Endothelial cell of umbilical vein (primary cell): ENCODE measurements around the gene DIPK1C. TPM values are rescaled to one million over a fixed set of nuclear protein-coding genes. Genes with fewer than 3 reads are reported as not detected.

Source experiments
- BruUV-seq: library from RNA; stranded (reverse); fragments of 400-500 nt; replicated peaks from 2 replicates; lab custom pipeline; 2021; lab: Mats Ljungman, UMichigan
- CTCF ChIA-PET: fragments of 300-600, 350-600 bp; sonication (Branson Sonifier 250); formaldehyde crosslinking; loops from one replicate; lab custom pipeline; 2021; ENCODE audit warnings: antibody characterized with exemption, inconsistent platforms; lab: Charles Lee
- POLR2A ChIA-PET: fragments of 300-600, 350-600 bp; sonication (Branson Sonifier 250); formaldehyde crosslinking; loops from one replicate; lab custom pipeline; 2021; ENCODE audit warnings: antibody characterized with exemption, inconsistent platforms; lab: Charles Lee
- DNase-seq: peaks from one replicate; pipeline ENCODE4 v3.0.0-alpha.2; 2011; ENCODE audit warnings: low read depth, low spot score
- FAIRE-seq: peaks from 2 replicates; lab custom pipeline; 2011; peaks lifted over from hg19 to GRCh38; lab: Jason Lieb, UNC
- H2AFZ ChIP-seq: 2 replicates; pipeline ENCODE4 v1.6.0; 2012; ENCODE audit warnings: low read depth, low read length, control low read depth, inconsistent platforms
- H3K27ac ChIP-seq: 2 replicates; pipeline ENCODE4 v1.5.1; 2011; ENCODE audit warnings: low read depth, mild to moderate bottlenecking, control low read depth, low read length, moderate library complexity; ENCODE audit not compliant: insufficient read depth
- H3K27me3 ChIP-seq, 2 experiments: 2 replicates each; pipeline versions ENCODE4 v1.6.0 to v1.6.1; 2011; ENCODE audit warnings: low read length in 2 of 2, mixed read lengths in 1 of 2; ENCODE audit not compliant: control insufficient read depth in 2 of 2, insufficient read depth in 2 of 2
- H3K36me3 ChIP-seq, 2 experiments: 2 replicates in 1 of 2; 3 replicates in 1 of 2; pipeline ENCODE4 v1.5.1; 2011; ENCODE audit warnings: low read length in 2 of 2, mild to moderate bottlenecking in 1 of 2, moderate library complexity in 1 of 2; ENCODE audit not compliant: control insufficient read depth in 2 of 2, insufficient read depth in 2 of 2; ENCODE audit errors: extremely low read depth in 1 of 2
- H3K4me1 ChIP-seq: 3 replicates; pipeline ENCODE4 v1.5.1; 2011; ENCODE audit warnings: mild to moderate bottlenecking, low read length; ENCODE audit not compliant: control insufficient read depth, insufficient read depth; ENCODE audit errors: extremely low read depth
- H3K4me2 ChIP-seq: 2 replicates; pipeline ENCODE4 v1.6.1; 2011; ENCODE audit warnings: low read length, control low read depth, mixed read lengths; ENCODE audit not compliant: insufficient read depth
- H3K4me3 ChIP-seq, 3 experiments: fragments of 200-600 bp in 1 of 3; sonication (generic), shearing (Covaris generic) in 1 of 3; replicated peaks in 1 of 3; 2 replicates each; pipeline ENCODE4 v1.5.1; 2011 to 2016; ENCODE audit warnings: control low read depth in 3 of 3, low read length in 3 of 3, mild to moderate bottlenecking in 2 of 3, inconsistent platforms in 1 of 3, low read depth in 1 of 3, moderate library complexity in 1 of 3; ENCODE audit not compliant: insufficient read depth in 1 of 3
- H3K79me2 ChIP-seq: 2 replicates; pipeline ENCODE4 v1.6.0; 2012; ENCODE audit warnings: low read length, inconsistent platforms; ENCODE audit not compliant: control insufficient read depth, insufficient read depth
- H3K9ac ChIP-seq: replicated peaks from 2 replicates; pipeline ENCODE3; 2011; ENCODE audit warnings: low read length, control low read depth; ENCODE audit not compliant: insufficient read depth; ENCODE audit errors: extremely low read depth
- H3K9me1 ChIP-seq: replicated peaks from 3 replicates; pipeline ENCODE4 v1.6.0; 2011; ENCODE audit warnings: mild to moderate bottlenecking, low read length; ENCODE audit not compliant: control insufficient read depth, insufficient read depth; ENCODE audit errors: extremely low read depth
- H3K9me3 ChIP-seq: replicated peaks from 2 replicates; pipeline ENCODE4 v1.5.1; 2012; ENCODE audit warnings: low read length, inconsistent platforms; ENCODE audit not compliant: control insufficient read depth, insufficient read depth
- H4K20me1 ChIP-seq: replicated peaks from 2 replicates; pipeline ENCODE3; 2011; ENCODE audit warnings: mild to moderate bottlenecking, low read length; ENCODE audit not compliant: control insufficient read depth, insufficient read depth; ENCODE audit errors: extremely low read depth
- CTCF ChIP-seq, 2 donors: IDR thresholded peaks; 1 replicate in 1 of 2; 2 replicates in 1 of 2; pipeline ENCODE4 v1.5.1; 2011; ENCODE audit warnings: low read length in 2 of 2, mild to moderate bottlenecking in 2 of 2, moderate library complexity in 2 of 2, control low read depth in 1 of 2, inconsistent platforms in 1 of 2, low read depth in 1 of 2; ENCODE audit not compliant: insufficient read depth in 1 of 2; ENCODE audit errors: extremely low read depth in 1 of 2
- EZH2 ChIP-seq: IDR thresholded peaks from 2 replicates; pipeline ENCODE4 v1.6.1; 2012; ENCODE audit warnings: borderline replicate concordance, low read depth, mild to moderate bottlenecking, moderate library complexity, low read length, inconsistent platforms; ENCODE audit not compliant: severe bottlenecking
- FOS ChIP-seq: IDR thresholded peaks from 2 replicates; pipeline ENCODE4 v1.6.1; 2011; ENCODE audit warnings: mild to moderate bottlenecking, low read length, moderate library complexity, borderline replicate concordance; ENCODE audit not compliant: insufficient read depth
- GATA2 ChIP-seq: IDR thresholded peaks from 2 replicates; pipeline ENCODE4 v1.7.0; 2011; ENCODE audit warnings: low read depth, mild to moderate bottlenecking, moderate library complexity, mixed read lengths, low read length; ENCODE audit not compliant: insufficient read length, insufficient read depth
- JUN ChIP-seq: IDR thresholded peaks from 2 replicates; pipeline ENCODE4 v1.6.1; 2011; ENCODE audit warnings: borderline replicate concordance, low read depth; ENCODE audit not compliant: insufficient read length, insufficient read depth
- MYC ChIP-seq: IDR thresholded peaks from one replicate; pipeline ENCODE4 v1.6.1; 2011; ENCODE audit warnings: mild to moderate bottlenecking, low read depth, low read length
- POLR2A ChIP-seq: IDR thresholded peaks from 2 replicates; pipeline ENCODE4 v1.6.1; 2012; ENCODE audit warnings: low read depth, mild to moderate bottlenecking, control low read depth, low read length
- POLR2AphosphoS5 ChIP-seq: IDR thresholded peaks from 2 replicates; pipeline ENCODE4 v1.6.1; 2012; ENCODE audit warnings: low read depth, mild to moderate bottlenecking, control low read depth, low read length, moderate library complexity; ENCODE audit not compliant: insufficient read depth
- dilution Hi-C: fragments of 300-500 bp; cut with MboI; formaldehyde crosslinking; loops from one replicate; pipeline ENCODE4 v1.15.0; 2019; ENCODE audit warnings: low sequenced_read_pairs; ENCODE audit not compliant: extremely low pct_ligation_motif_present
- intact Hi-C: fragments of 100-400 bp; cut with micrococcal nuclease; formaldehyde crosslinking; loops from one replicate; pipeline ENCODE4 v1.10.0; 2022
- polyA plus RNA-seq, 4 experiments: library from polyadenylated mRNA; depleted of rRNA in 3 of 4; stranded (reverse) in 3 of 4; unstranded in 1 of 4; fragments of >200 nt; gene quantifications; 2 replicates each; pipeline versions ENCODE4 v1.2.1 to v1.2.3, GENCODE V29; 2011 to 2012; ENCODE audit warnings: missing spikeins in 1 of 4
- total RNA-seq: library from RNA; stranded (reverse); gene quantifications from 2 replicates; pipeline ENCODE4 v1.2.3, GENCODE V29; 2021
- TF ChIP-seq, protein P1 (sequence below): IDR thresholded peaks from 2 replicates; pipeline ENCODE4 v1.6.1; 2011; ENCODE audit not compliant: insufficient read depth, insufficient read length

DIPK1C gene
- total and polyA plus RNA-seq, 2 donors (not counting 3 experiments of a cell fraction or from before 2014, with no cell fraction given) = not detected

DNA sequence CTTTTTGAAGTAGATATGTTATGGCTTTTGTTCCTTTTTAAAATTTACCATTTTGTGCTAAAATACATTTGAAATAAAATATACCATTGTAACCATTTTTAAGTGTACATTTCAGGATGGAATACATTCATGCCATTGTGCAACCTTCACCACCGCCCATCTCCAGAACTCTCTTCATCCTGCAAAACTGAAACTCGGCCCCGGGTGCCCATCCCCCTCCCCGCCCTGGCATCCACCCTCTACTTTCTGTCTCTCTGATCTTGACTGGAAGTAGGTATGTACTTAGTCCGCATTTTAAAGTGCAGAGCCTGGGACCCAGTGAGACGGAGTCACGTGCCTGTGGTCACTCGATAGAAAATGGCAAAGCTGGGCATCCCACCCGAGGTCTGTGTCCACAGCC is 45.6 kb downstream of the DIPK1C start:
- Histone ChIP-seq H3K36me3 (no peaks in the 10 kb centered on the region), H3K27me3 (no peaks in the 10 kb centered on the region), H3K9me3 (no peaks in the 10 kb centered on the region), H3K4me3 (no peak overlapping the region), H3K79me2 (no peaks in the 10 kb centered on the region), H2AFZ (no peak overlapping the region), H4K20me1 (no peaks in the 10 kb centered on the region), H3K9ac (no peak overlapping the region), H3K4me2 (no peak overlapping the region), H3K4me1 (no peaks in the 10 kb centered on the region), H3K9me1 (no peaks in the 10 kb centered on the region), H3K27ac (no peak overlapping the region)
- DNase-seq = no peak
- POLR2A ChIA-PET = no interaction called here
- BruUV-seq = no TSS peak
- no peak for TF ChIP-seq FOS
- no peak for TF ChIP-seq EZH2
- no peak for TF ChIP-seq MYC
- no peak for TF ChIP-seq GATA2
- no peak for TF ChIP-seq POLR2AphosphoS5
- TF ChIP-seq, protein P1, sequence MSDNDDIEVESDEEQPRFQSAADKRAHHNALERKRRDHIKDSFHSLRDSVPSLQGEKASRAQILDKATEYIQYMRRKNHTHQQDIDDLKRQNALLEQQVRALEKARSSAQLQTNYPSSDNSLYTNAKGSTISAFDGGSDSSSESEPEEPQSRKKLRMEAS = no peak
- no peak for TF ChIP-seq CTCF (IDR thresholded peaks at IDR 0.05; ENCODE audit: extremely low read depth in 1 of 2, insufficient read depth in 1 of 2, low read depth in 1 of 2, low read length in 2 of 2)
- TF ChIP-seq POLR2A = no peak
- TF ChIP-seq JUN = no peak
- FAIRE-seq = no peak
- dilution Hi-C loops = no loop called here
- CTCF ChIA-PET = no interaction called here
- intact Hi-C loops = no loop called here
